Endometrium (tissue), 2 donors: ENCODE results near the gene AP2A1.

ENCODE experiments used
- FAIRE-seq: peaks from 2 replicates; lab custom pipeline; 2012; peaks lifted over from hg19 to GRCh38; lab: Jason Lieb, UNC
- donor health status: control.
- donor health status: control.

AP2A1 gene

DNA sequence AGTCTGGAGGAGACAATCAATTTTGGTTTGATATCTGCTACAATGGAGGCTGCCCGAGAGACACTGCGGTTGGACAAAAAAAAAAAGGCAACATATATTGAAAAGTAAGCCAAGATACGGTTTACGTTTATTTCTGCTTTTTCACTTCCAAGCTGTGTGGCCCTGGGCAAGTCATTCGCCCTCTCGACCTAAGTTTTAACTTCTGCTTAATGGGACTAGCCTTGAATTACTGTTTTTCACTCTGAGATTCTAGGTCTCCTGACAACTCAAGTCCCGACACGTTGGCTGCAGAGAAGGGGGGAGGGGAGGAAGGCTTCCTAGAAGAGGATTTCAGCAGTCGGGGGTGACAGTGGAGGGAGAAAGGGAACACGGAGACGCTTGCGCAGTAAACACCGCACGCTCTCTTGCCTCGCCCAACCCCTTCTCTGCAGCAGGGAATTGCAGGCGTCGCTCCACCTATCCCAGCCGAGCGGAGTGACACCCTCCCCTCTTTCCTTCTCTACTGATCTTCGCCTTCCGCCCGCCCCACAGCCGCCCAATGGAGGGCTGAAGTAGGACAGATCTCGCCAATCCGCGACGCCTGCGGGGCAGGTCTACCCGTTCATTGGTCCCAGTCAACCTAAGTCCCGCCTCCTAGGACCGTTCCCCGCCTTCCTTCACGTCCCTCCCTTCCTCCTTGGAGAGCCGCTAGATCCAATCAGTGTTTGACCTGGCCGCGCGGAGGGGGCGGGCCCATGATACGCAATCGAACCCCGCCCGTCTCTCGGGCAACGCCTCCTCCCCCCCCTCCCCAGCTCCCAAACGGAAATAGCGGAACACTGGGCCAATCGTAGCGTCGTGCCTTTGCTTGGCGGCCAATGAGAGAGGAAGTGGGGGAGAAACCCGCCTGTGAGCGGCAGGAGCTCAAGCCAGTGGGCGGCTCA, 533 bp upstream of the AP2A1 start:
- peak; percentile 99 for FAIRE-seq

DNA sequence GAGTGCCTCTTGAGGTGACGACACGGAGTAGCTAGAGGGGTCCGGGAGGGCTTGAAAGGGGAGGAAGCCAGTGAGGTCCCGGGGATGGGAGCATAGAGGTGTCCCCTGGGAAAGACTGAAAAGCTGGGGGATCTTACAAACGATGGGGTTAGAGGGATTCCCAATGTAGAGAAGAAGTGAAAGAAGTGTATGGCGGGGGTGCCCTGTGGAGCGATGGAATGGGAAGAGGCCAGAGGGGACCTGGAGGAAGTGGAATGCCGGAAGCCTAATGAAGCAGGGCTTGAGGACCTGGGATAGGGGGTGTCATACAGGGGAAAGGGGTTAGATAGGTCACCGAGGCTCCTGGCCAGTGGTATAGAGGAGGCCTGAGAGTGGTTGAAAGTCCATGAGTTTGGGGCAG, 580 bp downstream of the AP2A1 start:
- no peak for FAIRE-seq

DNA sequence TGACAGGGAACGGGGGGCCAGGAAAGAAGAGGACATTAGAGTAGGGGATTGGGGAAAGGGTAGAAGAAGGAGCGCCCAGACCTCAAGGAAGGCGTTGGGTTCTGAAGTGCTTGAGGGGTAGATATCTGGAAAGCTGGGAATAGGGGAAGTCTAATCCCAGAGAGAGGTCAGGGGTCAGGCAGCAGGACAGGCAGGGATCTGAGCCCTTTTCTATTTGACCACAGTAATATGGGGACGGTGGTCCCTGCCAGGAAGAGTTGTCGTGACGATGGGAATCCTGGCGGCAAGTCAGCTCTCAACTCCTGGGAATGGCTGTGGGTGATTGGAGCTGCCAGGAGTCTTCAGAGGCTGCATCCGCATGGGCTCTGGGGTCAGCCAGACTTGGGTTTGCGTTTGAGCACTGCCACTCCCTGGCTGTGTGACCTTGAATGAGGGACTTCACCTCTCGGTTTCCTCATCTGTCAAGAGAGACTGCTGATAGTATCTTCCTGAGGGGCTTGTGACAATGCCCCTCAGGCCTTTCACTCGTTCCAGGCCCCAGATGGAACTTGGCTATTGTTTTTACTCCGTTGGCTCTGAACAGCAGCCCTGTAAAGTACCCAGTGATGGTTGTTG, 1.3 kb downstream of the AP2A1 start:
- FAIRE-seq: no peak

DNA sequence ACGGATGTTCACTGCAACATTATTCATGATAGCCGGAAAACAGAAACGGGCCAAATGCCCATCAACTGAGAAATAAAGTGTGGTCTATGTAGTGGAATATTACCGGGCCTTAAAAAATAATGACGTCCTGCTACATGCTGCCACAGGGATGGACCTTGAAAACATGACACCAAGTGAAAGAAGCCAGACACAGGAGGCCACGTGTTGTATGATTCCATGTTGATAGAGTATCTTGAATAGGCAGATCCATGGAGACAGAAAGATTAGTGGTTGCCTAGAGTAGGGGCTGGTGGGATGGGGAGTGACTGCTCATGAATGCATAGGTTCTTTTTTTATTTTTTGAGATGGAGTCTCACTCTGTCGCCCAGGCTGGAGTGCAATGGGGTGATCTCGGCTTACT, 3.7 kb downstream of the AP2A1 start:
- no peak for FAIRE-seq

DNA sequence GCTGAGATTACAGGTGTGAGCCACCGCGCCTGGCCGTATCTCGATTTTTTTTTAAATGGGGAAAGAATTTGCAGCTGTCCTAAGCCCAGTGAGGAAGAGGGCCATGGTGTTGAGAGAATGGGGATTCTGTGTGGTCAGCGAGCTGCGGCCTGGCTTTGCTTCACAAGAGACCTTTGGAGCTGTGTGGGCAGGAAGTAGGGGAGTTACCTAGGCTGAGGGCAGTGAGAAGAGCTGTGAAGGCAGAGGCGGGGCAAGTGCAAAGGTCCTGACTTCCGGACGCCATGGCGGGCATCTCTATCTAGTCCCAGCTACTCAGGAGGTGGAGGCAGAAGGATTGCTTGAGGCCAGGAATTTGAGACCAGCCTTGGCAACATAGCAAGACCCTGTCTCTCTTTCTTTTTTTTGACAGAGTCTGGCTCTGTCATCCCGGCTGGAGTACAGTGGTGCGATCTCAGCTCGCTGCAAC, 4.9 kb downstream of the AP2A1 start:
- FAIRE-seq: no peak

DNA sequence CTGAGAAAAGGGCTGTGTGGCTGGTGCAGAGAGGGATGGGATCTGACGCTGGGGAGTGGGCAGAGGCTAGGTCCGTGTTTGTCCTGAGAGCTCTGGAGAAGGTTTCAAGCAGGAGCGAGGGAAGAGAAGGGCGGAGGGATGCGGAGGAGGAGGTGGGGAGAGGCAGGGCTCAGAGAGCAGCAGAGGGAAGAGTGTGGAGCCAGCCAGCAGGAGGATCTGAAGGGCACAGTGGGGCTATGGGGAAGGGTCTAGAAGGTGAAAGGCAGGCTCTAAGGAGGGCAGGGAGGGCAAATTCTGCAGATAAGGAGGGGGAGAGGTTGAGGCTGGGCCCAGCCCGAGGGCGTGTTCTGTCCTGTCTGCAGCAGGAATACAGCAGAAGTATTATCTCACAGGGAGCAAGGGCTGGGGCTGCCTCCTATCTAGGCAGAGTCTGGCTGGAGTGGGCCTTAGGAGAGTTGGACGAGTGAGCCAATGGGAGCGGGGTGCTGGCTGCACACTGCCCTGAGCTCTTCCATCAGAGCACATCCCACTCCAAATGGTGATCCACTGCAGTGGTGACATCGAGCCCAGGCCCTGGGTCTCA, 6.1 kb downstream of the AP2A1 start:
- FAIRE-seq: no peak

DNA sequence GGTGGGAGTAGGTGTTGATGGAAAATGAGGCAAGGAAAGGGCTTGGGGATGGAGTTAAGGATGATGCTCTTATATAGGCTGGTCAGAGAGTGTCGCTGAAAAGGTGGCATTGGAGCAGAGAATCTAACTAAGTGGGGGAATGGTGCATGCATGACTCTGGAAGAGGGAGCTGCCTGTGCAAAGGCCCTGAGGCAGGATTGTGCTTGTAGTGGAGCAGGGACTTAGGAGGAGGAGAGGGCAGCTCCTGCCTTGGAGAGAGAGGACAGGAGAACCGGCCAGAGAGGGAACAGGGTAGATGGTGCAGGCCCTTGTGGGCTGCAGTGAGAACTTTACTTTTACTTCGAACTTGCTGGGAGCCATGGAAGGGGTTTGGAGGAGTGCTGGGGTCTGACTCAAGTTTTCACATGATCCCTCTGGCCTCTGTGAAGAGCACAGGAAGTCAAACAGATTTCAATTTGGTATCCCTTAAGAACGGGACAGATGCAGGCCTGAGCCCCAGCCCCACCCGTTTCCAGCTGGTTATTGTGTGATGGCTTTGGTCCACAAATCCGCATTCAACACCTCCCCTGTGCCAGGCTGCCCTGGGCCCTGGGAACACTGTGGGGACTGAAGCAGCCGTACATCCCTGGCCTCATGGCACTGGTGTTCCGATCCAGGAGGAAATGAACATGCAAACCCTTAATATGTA, 7.0 kb downstream of the AP2A1 start:
- no peak for FAIRE-seq

DNA sequence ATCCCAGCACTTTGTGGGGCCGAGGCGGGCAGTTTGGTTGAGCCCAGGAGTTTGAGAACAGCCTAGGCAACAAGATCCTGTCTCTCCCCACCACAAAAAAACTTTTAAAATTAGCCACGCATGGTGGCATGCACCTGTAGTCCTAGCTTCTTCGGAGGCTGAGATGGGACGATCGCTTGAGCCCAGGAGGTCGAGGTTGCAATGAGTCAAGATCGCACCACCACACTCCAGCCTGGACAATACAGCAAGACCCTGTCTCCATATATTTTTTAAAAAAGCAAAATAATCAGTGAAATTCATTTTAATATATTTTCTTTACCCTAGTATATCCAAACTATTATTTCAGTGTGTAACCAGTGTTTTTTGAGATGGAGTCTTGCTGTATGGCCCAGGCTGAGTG, 8.2 kb downstream of the AP2A1 start:
- FAIRE-seq: no peak

DNA sequence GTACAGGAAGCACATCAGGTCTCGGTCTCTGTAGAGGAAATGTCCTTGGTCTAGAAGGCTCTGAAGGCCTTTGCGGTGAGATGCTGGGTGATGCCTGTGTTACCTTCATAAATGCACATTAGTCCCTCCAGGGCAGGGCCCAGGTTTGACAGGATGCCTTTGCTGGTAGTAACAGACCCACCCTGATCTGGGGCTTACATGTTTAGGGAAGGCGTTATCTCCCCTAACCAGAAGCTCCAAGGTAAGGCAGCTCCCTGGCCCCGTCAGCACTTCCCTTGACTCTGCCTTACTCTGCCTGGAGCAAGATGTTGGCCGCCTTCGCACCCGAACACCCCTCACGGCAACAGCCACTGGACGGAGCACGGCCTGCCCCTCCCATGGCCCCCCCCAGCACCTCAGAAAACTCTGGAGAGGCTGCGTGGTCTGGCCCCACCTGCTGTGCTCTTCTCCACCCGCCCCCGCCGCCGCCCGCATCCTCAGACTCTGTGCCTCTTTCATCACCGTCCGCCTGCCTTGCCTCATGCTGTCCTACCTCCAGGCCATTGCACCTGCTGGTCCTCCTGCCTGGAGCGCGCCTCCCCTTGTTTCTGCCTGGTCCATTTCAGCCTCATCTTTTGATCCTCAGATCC, 9.1 kb downstream of the AP2A1 start:
- FAIRE-seq: no peak

DNA sequence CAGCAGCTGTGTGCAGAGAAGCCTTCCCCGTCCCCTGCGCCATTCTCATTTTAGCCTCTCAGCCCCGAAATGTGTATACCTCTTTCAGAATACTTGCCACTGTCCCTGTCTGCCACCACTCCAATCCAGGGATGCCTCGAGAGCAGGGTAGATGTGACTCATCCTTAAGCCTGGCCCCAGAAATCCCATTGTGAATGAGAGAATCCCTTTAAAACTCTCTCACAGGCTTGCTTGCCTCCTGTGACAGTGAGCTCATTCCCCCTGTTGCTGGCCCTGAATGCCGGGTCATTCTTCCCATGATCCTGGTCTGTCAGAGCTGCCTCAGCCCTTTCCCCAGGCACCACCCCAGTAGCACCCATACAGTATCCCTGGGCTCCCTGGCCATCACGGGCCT, 9.6 kb downstream of the AP2A1 start:
- no peak for FAIRE-seq

DNA sequence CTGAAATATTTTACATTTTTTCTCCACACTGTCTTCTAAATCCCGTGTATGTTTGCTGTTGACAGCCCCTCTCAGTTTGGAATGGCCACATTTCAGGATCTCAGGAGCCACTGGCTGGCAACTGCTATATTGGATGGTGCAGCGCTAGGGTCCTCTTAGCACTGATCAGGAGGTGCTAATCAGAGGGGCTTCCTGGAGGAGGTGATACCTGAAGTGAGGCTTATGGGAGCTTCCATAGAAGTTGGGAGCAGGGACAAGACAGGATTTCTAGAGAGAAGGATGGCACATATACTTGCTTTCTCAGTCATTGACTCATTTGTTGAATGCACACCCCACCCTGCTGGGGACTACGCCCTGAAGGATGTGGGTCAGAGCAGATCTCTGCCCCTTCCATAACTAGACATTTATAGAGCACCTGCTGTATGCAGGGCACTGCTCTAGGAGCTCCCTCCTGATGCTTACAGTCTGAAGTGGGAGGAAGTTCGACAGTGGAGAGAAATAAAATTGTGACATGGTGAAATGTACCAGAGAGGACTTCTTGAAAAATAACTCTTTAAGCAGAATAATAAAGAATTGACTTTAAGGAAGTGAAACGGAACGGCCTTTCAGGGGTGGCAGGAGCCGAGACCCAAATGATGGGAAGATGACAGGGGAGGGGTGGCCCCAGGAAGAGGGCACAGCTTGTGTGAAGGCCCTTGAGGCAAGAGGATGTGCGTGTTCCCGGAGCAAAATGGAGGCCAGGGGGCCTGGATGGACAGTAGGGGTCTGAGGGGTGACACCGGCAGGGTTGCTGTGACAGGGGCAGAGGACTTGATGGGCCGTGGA, 13.1 kb downstream of the AP2A1 start:
- FAIRE-seq: no peak

DNA sequence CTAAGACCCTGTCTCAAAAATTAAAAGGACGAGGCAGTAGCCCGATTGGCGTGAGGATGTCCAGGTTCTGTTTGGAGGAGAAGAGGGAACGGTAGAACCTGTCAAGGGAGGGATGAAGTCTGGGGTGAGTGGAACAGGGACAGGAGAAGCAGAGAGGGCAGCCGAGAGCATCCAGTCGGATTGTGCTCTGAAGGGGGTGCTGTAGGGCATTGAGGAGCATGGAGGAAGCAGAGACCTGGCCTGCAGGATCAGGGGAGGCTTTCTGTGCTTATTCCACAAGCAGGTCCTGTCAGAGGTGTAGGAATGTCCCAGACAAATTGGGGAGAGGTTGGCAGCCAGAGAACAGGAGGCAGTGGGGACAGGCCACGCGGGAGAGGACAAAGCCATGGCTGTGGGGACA, 14.1 kb downstream of the AP2A1 start:
- FAIRE-seq: no peak

DNA sequence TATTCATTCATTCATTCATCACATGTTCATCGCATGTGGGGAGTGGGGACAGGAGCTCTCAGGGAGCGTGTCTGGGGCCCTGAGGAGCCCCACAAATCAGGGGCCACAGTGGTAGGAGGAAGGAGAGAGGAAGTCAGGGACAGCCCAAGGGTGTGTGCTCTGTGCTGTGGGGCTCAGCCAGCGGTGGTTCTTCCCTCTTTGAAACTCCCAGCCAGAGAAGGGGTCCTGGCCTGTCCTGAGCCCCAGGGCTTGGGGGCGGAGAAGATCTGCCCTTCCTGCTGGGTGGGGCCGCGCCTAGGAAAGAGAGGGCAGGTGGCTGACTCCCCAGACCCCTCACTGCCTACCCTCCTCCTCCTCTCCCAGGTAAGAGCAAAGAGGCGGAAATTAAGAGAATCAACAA, 14.6 kb downstream of the AP2A1 start:
- FAIRE-seq: no peak

DNA sequence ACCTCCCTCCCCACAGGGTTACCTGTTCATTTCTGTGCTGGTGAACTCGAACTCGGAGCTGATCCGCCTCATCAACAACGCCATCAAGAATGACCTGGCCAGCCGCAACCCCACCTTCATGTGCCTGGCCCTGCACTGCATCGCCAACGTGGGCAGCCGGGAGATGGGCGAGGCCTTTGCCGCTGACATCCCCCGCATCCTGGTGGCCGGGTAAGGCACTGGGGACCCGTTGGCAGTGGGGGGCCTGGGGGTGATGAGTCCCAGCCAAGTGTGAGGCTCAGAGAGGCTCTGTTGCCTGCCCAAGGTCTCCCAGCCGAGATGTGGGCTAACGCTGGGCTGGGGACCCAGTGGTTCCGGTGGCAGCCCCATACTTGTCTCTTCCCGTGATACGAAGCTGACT, 15.7 kb downstream of the AP2A1 start:
- no peak for FAIRE-seq

DNA sequence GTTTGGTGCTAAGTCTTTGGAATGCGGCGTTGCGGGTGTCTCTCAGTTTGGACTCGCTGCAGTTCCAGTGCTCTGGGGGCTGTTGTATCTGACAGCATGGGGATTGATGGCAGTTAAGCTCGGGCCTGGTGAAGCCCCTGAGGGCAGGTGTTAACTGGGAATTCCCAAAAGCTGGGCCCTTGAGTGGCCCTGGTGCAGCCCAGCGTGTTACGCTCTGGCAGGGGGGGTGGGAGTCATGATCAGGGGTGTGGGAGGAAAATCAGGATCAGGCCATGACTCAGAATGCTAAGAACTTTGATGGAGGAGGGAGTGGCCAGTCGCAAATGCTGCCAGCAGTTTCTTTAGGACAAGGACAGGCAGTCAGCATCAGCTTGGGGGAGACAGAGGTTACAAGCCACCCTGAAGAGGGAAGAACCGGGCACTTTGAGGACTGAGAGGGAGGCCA, 19.6 kb downstream of the AP2A1 start:
- no peak for FAIRE-seq

DNA sequence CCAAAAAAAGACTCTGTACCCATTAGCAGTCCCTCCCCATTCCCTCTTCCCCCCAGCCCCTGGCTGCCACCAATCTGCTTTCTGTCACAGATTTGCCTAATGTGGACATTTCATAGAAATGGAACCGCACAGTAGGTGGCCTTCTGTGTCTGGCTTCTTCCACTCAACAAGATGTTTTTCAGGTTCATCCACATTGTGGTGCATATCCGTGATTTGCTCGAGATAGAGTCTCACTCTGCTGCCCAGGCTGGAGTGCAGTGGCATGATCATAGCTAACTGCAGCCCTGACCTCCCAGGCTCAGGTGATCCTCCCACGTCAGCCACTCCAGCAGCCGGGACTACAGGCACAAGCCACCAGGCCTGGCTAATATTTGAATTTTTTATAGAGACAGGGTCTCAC, 20.9 kb downstream of the AP2A1 start:
- FAIRE-seq: no peak

DNA sequence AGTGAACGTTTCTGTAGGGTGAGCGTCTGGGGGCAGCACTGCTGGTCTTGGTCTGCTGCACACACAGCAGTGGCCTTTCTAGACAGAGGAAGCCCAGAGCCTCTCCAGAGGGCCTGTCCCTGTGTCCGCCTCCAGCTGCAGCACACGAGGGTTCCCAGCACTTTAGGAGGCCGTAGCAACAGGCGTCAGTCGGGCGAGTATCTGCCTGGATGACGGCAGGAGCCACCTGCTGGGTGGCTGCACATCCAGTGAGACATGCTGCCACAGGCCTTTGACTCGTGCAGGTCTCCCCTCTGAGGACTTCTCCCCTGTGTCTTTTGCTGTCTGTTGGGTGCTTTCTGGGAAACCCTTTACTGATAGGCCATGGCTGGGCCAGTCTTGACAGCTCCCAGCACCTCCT, 22.1 kb downstream of the AP2A1 start:
- FAIRE-seq: no peak

DNA sequence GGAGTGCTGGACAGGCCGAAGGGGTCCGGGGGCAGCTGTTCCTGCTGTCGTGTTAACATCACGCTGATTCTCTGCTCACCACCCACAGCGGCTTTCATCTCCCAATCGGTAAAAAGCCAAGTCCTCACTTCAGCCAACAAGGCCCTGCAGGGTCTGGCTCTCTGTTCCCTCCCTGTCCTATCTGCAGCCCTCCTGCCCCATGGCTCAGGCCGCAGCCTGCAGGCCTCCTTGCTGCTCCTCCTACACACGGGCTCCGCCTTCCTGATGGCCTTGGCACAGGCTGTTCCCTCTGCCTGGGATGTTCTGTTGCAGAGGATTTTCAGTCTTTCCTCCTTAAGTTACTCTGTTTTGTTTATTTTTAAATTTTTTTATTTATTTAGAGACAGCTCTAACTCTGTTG, 24.1 kb downstream of the AP2A1 start:
- FAIRE-seq: peak; percentile 79

DNA sequence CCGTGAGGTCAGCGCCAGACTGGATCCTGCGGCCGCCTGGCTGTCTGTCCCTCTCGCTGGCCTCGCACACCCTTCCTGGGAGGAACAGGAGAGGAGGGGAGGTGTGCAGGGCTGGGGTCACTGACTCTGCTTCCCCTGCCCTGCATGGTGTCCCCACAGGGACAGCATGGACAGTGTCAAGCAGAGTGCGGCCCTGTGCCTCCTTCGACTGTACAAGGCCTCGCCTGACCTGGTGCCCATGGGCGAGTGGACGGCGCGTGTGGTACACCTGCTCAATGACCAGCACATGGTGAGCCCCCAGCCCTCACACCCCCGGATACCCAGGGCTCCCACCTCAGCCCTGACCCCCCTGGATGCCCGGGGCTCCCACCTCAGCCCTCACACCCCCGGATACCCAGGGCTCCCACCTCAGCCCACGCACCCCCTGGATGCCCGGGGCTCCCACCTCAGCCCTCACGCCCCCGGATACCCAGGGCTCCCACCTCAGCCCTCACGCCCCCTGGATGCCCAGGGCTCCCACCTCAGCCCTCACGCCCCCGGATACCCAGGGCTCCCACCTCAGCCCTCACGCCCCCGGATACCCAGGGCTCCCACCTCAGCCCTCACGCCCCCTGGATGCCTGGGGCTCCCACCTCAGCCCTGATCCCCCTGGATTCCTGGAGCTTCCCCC, 25.1 kb downstream of the AP2A1 start:
- no peak for FAIRE-seq

DNA sequence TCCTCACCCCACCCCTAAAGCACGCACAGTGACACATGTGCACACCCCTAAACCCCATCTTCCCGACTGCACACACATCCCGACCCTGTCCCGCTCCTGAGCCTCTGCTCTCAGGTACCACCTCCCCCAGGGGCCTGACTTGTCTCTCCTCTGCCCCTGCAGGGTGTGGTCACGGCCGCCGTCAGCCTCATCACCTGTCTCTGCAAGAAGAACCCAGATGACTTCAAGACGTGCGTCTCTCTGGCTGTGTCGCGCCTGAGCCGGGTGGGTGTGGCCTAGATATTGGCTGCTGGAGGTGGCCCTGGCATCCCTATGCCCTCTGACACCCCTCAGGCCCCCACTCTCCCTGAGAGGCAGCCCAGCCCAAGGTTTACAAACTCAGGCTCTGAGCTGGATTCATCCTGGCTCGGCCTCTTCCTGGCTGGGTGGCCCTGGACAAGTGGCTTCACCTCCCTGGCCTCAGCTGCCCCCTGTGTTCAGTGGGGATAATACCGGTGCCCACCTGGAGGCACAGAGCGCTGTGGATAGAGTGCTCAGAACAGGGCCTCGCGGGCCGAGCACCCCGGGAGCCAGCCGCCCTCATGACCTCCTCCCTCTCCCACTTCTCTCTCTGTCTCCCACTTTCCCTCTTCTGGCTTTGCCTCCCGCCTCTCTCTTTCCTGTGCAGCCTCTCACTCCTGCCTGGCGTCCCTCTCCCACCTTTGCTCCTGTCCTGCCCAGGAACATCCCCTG, 26.2 kb downstream of the AP2A1 start:
- no peak for FAIRE-seq
